Caco-2 (cell line): ENCODE measurements around the gene NCOR1. TPM values are rescaled to one million over a fixed set of nuclear protein-coding genes. Genes with fewer than 3 reads are reported as not detected.

Experiments used
- BruUV-seq: library from RNA; stranded (reverse); fragments of 400-500 nt; replicated peaks from 2 replicates; lab custom pipeline; 2021; lab: Mats Ljungman, UMichigan
- CTCF ChIA-PET: fragments of 300-600 bp; sonication (Branson Sonifier 250); formaldehyde crosslinking; loops from one replicate; lab custom pipeline; 2022; ENCODE audit warnings: antibody characterized with exemption; lab: Charles Lee
- POLR2A ChIA-PET: fragments of 300-600 bp; sonication (Branson Sonifier 250); formaldehyde crosslinking; loops from one replicate; lab custom pipeline; 2022; ENCODE audit warnings: antibody characterized with exemption; lab: Charles Lee
- DNase-seq, 2 experiments: peaks; one replicate each; pipeline versions ENCODE4 v3.0.0 to v3.0.0-alpha.2; 2020 to 2022
- H3K27me3 ChIP-seq: replicated peaks from 2 replicates; pipeline ENCODE4 v1.6.0; 2011; ENCODE audit warnings: low read length; ENCODE audit not compliant: control insufficient read depth, insufficient read depth
- H3K36me3 ChIP-seq: 2 replicates; pipeline ENCODE4 v1.5.1; 2011; ENCODE audit warnings: low read length; ENCODE audit not compliant: control insufficient read depth, insufficient read depth
- H3K4me1 ChIP-seq: fragments of 250-450 bp; sonication (Bioruptor Pico); 2 replicates; pipeline ENCODE4 v1.5.1; 2020; ENCODE audit warnings: mild to moderate bottlenecking
- H3K4me3 ChIP-seq: 2 replicates; pipeline ENCODE4 v1.5.1; 2011; ENCODE audit warnings: low read depth, mild to moderate bottlenecking, control low read depth, low read length
- H3K9me3 ChIP-seq: fragments of 250-450 bp; sonication (Bioruptor Pico); 2 replicates; pipeline ENCODE4 v1.5.1; 2020; ENCODE audit warnings: mild to moderate bottlenecking, moderate library complexity
- H3K27ac Mint-ChIP-seq: one replicate; pipeline ENCODE4 v1.8.0; 2022; ENCODE audit warnings: mixed read lengths; ENCODE audit not compliant: unreplicated experiment
- H3K27me3 Mint-ChIP-seq: one replicate; pipeline ENCODE4 v1.8.0; 2022; ENCODE audit warnings: mixed read lengths; ENCODE audit not compliant: insufficient read depth, unreplicated experiment
- H3K36me3 Mint-ChIP-seq: one replicate; pipeline ENCODE4 v1.8.0; 2022; ENCODE audit warnings: mild to moderate bottlenecking, mixed read lengths; ENCODE audit not compliant: insufficient read depth, unreplicated experiment
- H3K4me1 Mint-ChIP-seq: one replicate; pipeline ENCODE4 v1.8.0; 2022; ENCODE audit warnings: low read depth, mixed read lengths; ENCODE audit not compliant: unreplicated experiment
- H3K4me3 Mint-ChIP-seq: one replicate; pipeline ENCODE4 v1.8.0; 2022; ENCODE audit warnings: mild to moderate bottlenecking, moderate library complexity, mixed read lengths; ENCODE audit not compliant: unreplicated experiment
- H3K9me3 Mint-ChIP-seq: one replicate; pipeline ENCODE4 v1.8.0; 2022; ENCODE audit warnings: mixed read lengths; ENCODE audit not compliant: unreplicated experiment
- CTCF ChIP-seq, 2 experiments: fragments of 200-600 bp in 1 of 2; IDR thresholded peaks; 1 replicate in 1 of 2; 2 replicates in 1 of 2; pipeline versions ENCODE4 v1.5.1 to v1.8.0; 2011 to 2022; ENCODE audit warnings: antibody characterized with exemption in 1 of 2, control low read depth in 1 of 2, inconsistent platforms in 1 of 2, low read depth in 1 of 2, low read length in 1 of 2, mild to moderate bottlenecking in 1 of 2, moderate library complexity in 1 of 2; ENCODE audit not compliant: insufficient read depth in 1 of 2, severe bottlenecking in 1 of 2, unreplicated experiment in 1 of 2
- intact Hi-C: fragments of 100-400 bp; cut with micrococcal nuclease; formaldehyde crosslinking; loops from one replicate; pipeline ENCODE4 v1.10.0; 2022; ENCODE audit not compliant: unreplicated experiment
- total RNA-seq: library from RNA; stranded (reverse); gene quantifications from 2 replicates; pipeline ENCODE4 v1.2.3, GENCODE V29; 2022

Gene NCOR1
- total RNA-seq, 1 experiment from 2014 or later, result 90.8 TPM

DNA sequence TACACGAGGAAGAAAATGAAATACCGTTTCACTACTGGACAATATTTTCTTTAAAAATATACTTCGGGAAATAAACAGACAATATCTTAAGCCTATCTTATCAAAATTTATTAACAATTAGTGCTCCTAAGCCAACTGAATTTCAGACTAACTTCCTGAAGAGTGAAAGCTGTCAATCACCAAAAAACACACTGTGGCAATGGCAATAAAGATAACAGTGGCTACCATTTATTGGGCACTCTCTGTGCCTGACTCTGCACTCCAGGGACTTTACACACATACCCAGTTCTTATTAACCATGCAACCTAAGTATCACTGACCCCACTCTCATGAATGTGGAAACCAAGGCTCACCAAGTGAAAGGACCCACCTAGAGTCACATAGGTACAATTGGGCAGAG, 83.7 kb downstream of the NCOR1 start:
- no peaks in the 10 kb centered on the region for H3K36me3 ChIP-seq
- no peak overlapping the region for H3K27ac Mint-ChIP-seq
- ChIA-PET POLR2A (no interaction called here), CTCF (no interaction called here)
- H3K27me3 ChIP-seq, result no peaks in the 10 kb centered on the region
- intact Hi-C loops, result no loop called here
- no peak overlapping the region for H3K4me3 ChIP-seq
- H3K4me1 Mint-ChIP-seq, result no peaks in the 10 kb centered on the region
- BruUV-seq, result no TSS peak
- no peaks in the 10 kb centered on the region for H3K9me3 ChIP-seq
- TF ChIP-seq CTCF (IDR thresholded peaks at IDR 0.05; ENCODE audit: insufficient read depth in 1 of 2, low read depth in 1 of 2, low read length in 1 of 2, severe bottlenecking in 1 of 2, unreplicated experiment in 1 of 2), result no peak
- H3K4me1 ChIP-seq, result no peaks in the 10 kb centered on the region
- H3K9me3 Mint-ChIP-seq, result no peaks in the 10 kb centered on the region
- no peak for DNase-seq
- H3K4me3 Mint-ChIP-seq, result no peak overlapping the region
- peaks cover 30% of the 10 kb centered on the region for H3K36me3 Mint-ChIP-seq
- no peaks in the 10 kb centered on the region for H3K27me3 Mint-ChIP-seq

DNA sequence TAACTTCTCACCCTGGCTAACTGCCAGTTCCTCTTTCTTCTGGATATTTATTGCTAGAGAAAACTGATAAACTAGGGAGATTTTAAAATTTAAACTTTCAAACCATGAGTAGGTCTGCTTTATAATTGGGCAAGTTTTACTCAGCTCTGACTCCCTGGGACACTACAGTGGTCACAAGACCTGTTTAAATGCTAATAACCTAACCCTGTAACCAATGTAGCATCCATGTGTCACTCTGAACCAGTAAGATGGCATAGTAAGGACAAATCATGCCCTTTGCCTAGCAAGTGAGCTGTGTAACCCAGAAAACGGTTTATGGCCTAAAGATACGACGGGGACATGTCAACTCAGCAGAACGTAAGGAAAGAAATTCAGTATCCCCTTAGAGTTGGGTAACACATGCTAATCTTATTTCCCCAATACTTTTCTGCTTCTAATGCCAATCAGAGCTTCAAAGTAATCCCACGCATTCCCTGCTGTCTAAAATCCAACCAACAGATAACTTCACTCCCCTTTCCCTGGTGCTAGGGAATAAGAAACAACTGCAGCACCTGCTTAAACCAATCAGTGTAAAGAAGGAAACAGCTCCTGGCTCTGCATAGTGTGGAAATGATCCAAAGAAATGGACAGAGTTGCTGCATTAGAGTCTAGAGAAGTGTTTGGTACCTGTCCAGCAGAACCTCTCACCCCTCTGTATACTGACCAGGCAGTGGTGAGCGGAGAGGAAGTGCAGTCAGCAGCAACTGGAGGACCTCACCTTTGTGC, 85.7 kb downstream of the NCOR1 start:
- no peak for TF ChIP-seq CTCF (IDR thresholded peaks at IDR 0.05; ENCODE audit: insufficient read depth in 1 of 2, low read depth in 1 of 2, low read length in 1 of 2, severe bottlenecking in 1 of 2, unreplicated experiment in 1 of 2)
- ChIA-PET CTCF (no interaction called here), POLR2A (no interaction called here)
- Mint-ChIP-seq H3K4me1 (no peaks in the 10 kb centered on the region), H3K27me3 (no peaks in the 10 kb centered on the region), H3K4me3 (no peak overlapping the region), H3K9me3 (no peaks in the 10 kb centered on the region), H3K27ac (no peak overlapping the region), H3K36me3 (peaks cover 28% of the 10 kb centered on the region)
- no peak overlapping the region for H3K4me3 ChIP-seq
- no peak for DNase-seq
- no TSS peak for BruUV-seq
- no peaks in the 10 kb centered on the region for H3K36me3 ChIP-seq
- H3K9me3 ChIP-seq, result no peaks in the 10 kb centered on the region
- no peaks in the 10 kb centered on the region for H3K27me3 ChIP-seq
- intact Hi-C loops, result no loop called here
- H3K4me1 ChIP-seq, result no peaks in the 10 kb centered on the region

GRCh38 chr17:16123531-16123930, 91.8 kb downstream of the NCOR1 start:
- Mint-ChIP-seq H3K9me3 (no peaks in the 10 kb centered on the region), H3K27ac (no peak overlapping the region), H3K36me3 (peaks cover 26% of the 10 kb centered on the region), H3K4me3 (no peak overlapping the region), H3K27me3 (no peaks in the 10 kb centered on the region), H3K4me1 (no peaks in the 10 kb centered on the region)
- no peak for TF ChIP-seq CTCF (IDR thresholded peaks at IDR 0.05; ENCODE audit: insufficient read depth in 1 of 2, low read depth in 1 of 2, low read length in 1 of 2, severe bottlenecking in 1 of 2, unreplicated experiment in 1 of 2)
- intact Hi-C loops, result no loop called here
- POLR2A ChIA-PET, result no interaction called here
- no peak for DNase-seq
- Histone ChIP-seq H3K4me1 (no peaks in the 10 kb centered on the region), H3K36me3 (no peaks in the 10 kb centered on the region), H3K9me3 (no peaks in the 10 kb centered on the region), H3K27me3 (no peaks in the 10 kb centered on the region), H3K4me3 (no peak overlapping the region)
- no TSS peak for BruUV-seq
- CTCF ChIA-PET, result interaction anchor here (0.6 kb wide), 1 partner anchor 1821 kb away, joined by 3 read pairs; no protein-coding TSS in a partner anchor
